DMS 273 treated with DMSO at 0.1 percent for 48 hours (cell line): ENCODE measurements around the gene TBC1D1.

Source experiments
- DNase-seq: peaks from one replicate; lab custom pipeline; 2025; lab: John Stamatoyannopoulos, UW

Gene TBC1D1, protein sequence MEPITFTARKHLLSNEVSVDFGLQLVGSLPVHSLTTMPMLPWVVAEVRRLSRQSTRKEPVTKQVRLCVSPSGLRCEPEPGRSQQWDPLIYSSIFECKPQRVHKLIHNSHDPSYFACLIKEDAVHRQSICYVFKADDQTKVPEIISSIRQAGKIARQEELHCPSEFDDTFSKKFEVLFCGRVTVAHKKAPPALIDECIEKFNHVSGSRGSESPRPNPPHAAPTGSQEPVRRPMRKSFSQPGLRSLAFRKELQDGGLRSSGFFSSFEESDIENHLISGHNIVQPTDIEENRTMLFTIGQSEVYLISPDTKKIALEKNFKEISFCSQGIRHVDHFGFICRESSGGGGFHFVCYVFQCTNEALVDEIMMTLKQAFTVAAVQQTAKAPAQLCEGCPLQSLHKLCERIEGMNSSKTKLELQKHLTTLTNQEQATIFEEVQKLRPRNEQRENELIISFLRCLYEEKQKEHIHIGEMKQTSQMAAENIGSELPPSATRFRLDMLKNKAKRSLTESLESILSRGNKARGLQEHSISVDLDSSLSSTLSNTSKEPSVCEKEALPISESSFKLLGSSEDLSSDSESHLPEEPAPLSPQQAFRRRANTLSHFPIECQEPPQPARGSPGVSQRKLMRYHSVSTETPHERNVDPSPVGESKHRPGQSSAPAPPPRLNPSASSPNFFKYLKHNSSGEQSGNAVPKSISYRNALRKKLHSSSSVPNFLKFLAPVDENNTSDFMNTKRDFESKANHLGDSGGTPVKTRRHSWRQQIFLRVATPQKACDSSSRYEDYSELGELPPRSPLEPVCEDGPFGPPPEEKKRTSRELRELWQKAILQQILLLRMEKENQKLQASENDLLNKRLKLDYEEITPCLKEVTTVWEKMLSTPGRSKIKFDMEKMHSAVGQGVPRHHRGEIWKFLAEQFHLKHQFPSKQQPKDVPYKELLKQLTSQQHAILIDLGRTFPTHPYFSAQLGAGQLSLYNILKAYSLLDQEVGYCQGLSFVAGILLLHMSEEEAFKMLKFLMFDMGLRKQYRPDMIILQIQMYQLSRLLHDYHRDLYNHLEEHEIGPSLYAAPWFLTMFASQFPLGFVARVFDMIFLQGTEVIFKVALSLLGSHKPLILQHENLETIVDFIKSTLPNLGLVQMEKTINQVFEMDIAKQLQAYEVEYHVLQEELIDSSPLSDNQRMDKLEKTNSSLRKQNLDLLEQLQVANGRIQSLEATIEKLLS (N-terminal part only)

DNA sequence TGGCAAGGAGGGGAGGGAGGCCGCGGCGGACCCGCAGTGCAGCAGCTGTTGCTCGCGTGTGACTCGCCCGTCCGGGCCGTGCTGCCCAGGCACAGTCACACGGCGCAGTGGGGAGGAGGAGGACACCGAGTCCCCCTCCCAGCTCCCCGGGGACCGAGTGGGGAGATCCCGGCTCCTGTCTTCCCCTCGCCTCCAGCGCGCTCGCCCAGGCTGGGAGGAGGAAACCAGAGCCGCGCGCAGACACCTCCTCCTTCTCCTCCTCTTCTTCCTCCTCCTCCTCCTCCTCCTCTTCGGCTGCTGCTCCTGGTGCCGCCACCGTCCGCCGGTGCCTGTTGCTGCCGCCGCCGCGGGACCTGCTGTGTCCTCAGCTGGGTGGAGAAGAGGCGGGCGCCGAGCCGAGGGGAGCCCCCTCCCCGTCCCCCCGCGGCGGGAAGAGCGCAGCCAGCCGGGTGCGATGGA lies at the start of gene TBC1D1:
Gene TBC1D1 (plus strand): TSS at position 284 of the 459 bp plus-strand sequence. CDS start 11,012 bp downstream, outside the sequence.
- no peak for DNase-seq

DNA sequence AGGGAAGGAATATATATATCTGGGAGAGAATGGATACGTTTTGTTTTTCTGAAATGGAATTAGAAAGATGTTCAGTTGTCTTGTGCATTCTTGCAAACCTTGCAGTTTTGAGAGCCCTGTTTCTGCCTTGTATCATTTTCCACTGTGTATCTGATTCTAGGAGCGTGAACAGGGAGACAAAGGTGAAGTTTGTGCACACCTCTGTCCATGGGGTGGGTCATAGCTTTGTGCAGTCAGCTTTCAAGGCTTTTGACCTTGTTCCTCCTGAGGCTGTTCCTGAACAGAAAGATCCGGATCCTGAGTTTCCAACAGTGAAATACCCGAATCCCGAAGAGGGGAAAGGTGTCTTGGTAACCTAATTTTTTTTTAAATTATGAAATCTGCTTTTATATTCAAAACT lies 46.7 kb upstream of the TBC1D1 start:
- DNase-seq = no peak

DNA sequence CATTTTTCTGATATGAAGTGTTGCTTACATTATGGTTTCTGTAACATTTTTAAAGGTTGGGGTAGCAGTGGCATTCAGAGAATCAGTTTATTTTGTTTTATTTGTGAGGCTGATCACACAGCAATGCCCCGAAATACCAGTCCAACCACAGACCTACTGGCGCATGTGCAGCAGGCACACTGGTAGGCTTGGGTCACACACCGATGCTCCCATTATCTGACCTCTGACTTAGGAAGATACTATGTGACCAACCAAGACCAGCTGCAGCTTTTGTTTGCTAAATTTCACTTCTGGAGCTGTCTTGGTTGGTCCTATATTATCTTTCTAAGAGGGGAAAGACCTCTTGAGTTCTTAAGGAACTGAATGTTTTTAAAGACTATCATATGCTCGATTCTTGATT lies 45.7 kb upstream of the TBC1D1 start:
- no peak for DNase-seq

DNA sequence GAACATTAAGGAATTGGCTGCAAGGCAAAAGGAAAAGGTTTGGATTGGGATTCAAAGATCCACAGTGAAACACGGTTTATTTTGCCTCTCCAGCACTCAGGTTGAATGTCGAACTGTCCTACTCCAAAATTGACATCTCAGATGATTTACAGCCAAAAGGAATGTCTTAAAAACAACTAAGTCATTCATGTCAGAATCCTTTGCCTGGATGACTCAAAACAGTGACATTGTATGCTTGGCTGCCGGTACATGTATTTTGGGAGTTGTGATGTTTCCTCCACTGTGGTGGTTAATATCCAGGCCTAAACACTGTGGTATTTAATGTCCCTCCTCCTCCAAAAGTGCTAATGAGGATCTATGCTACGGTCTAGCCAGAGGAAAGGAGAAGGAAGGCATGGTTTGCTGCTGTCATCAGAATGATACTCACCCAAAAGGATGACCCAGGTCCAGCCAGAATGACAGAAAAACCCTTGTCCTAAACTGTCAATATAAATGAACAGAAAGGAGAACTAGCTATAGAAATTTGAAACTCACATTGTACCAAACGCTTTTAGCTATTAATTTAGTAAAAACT lies 43.5 kb upstream of the TBC1D1 start:
- no peak for DNase-seq

DNA sequence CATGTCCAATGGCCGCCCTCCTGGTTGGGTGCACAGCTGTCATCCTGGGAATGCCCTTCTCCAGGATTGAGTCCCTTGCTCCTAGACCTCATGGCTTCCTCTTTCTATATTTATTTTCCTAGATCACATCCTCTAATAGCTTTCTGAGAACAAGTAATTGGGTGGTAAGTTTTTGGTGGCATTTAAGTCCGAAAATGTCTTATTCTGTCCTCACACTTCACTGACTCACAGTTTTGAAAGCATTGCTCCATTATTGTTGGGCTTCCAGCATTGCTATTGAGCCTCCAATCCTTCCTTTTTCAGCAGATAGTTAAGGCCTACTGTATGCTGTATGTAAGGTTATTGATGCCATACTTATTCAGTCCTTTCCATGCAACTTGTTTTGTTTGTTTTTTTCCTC lies 38.5 kb upstream of the TBC1D1 start:
- no peak for DNase-seq

DNA sequence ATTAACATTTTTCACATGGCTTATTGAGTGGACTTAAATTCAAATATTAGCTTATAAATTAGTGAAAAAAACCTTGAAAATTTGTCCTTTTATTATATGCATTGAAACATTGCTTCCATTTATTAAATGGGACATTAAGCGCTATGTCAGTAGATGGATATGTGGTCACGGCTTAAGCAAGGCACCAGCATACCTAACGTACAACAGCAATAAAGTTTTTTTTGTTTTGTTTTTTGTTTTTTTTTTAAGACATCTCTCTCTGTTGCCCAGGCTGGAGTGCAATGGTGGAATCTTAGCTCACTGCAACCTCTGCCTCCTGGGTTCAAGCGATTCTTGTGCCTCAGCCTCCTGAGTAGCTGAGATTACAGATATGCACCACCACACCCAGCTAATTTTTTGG lies 32.8 kb upstream of the TBC1D1 start:
- no peak for DNase-seq

DNA sequence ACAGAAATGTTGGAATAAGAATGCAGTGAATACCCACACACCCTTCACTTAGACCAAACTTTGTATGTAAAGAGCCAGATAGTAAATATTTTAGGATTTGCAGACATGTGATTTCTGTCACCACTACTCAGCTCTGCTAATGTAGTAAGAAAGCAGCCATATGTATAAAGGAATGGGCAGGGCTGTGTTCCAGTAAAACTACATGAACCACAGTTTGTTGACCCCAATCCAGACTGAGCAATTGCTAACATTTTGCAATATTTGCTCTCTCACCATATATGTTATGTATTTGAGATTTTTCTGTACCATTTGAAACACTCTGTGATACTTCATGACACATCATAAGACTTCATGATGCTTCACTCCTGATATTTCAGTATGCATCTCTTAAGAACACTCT lies 32.0 kb upstream of the TBC1D1 start:
- no peak for DNase-seq

DNA sequence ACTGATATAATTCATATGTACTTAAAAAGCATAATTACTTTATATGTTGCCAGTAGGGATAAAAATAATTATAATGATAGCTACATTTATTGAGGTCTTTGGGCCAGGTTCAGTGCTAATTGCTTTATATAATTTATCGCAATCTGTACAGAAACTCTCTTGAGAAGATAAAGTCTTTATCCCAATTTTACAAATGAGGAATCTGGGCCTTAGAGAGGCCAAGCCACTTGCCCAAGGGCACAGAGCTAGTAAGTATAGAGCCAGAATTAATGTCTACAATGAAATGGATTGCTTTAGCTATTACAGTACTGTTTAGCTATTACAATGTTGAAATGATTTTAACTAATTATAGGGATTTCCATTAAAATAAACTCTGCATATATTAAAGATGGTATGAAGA lies 30.6 kb upstream of the TBC1D1 start:
- no peak for DNase-seq

DNA sequence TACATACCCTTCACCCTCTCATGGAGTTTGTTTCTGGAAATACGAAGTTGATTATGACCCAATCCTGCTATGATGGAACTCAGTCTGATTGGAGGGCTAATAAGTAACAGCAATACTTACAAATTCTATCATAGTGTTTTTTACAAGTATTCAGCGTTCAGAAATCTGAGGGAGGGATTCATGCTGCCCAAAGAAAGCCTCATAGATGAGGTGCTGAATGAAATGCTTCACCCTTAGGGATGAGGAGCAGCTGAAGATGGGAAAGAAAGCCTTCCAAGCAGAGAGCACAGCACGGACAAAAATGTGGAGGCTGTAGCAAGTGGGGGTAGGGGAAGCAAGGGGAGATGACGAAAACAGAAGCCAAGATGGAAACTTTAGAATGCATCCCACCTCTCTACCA lies 27.9 kb upstream of the TBC1D1 start:
- no peak for DNase-seq

DNA sequence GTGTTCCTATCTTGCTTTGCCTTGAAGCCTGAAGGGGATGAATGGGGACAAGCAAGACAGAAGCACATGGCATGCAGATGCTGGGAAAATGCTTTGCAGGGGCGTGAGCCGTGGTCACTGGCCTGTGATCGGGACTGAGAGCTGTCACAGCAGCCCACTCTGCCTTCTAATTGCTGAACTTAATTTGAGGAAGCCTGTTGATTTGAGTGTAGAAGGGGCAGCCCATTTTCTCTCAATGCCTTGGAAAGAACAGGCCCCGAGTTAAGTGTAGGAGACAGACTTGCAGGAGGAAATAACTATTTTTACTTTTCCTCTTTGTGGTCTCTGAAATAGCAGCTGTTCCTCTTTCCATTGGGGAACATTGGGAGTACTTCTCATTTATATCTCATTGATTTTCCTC lies 26.1 kb upstream of the TBC1D1 start:
- no peak for DNase-seq

DNA sequence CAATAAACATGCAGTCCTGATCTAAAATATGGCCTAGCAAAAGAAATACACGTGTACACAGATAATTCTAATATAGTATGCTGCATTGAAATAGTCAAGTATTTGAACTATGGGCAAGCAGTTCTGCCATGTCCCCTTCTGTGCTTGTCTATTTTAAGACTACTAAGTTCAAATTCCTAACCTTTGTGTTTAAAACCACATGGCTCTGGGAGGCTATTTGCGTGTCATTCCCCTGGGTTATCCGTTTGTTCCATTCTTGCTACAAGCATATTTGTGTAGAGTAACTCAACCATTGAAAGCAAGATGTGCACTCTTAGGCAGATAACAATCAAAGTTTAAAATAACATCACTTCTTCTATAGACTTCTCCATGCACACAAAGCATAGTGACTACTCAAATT lies 25.4 kb upstream of the TBC1D1 start:
- DNase-seq = no peak

DNA sequence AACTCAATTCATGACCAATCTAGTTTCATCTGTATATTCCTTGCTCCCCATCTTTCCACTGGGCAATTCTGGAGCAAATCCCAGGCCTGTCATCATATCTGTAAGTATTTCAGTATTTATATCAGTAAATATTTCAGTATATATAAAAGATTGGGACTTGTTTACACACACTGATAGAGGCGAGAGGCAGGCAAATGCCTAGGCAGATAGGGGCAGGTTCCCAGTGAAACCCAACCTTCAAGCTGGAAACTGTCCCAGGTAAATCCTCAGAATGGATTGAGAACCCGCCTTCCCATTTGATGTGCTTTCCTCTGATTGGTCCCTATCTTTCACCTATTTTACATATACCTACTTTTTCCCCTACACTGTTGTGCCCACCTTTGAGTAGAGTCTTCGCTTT lies 23.8 kb upstream of the TBC1D1 start:
- no peak for DNase-seq

DNA sequence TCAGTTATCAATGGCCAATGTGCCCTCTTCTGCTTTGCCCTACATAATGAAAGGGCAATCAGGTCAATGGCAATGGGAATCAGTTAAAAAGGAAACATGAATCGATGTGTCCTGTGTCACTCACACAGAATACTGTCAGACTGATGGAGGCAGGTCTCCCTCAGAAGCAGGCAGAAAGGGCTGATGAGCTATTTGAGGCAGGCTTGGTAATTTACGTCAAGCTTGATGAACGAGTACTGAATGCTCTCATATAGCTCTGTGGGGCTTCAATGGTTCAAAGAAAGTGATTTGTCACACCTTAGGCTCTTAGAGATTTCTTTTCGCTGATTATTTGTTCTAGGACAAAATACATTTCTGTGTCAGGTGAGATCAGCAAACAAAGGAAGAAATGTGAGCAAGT lies 22.6 kb upstream of the TBC1D1 start:
- no peak for DNase-seq

DNA sequence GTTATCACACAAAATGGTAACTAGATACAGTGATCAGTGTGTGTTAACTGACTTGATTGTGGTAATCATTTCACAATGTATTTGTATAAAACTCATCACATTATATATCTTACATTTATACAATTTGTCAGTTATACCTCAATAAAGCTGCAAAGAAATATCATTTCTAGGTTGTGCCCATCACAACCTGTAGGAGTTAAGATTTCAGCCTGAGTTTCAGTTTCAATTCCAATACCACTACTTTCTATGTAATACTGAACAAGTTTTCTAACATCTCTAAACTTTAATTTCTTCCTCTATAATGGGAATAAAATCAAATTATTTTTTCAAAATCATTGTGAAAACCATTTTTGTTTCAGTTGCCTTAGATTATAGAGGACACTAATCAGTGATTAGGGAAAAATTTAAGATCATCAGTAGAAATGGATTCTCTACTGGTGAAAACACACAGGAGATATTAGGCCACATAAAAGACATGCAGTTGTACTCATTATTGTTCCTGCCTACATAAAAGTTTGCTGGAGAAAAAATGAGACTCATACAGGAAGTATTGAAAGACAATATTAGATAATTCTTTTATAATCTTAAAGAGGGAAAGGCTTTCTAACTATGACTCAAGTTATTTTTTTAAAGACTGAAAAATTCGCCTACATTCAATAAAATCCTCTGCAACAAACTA lies 18.4 kb upstream of the TBC1D1 start:
- DNase-seq = no peak

DNA sequence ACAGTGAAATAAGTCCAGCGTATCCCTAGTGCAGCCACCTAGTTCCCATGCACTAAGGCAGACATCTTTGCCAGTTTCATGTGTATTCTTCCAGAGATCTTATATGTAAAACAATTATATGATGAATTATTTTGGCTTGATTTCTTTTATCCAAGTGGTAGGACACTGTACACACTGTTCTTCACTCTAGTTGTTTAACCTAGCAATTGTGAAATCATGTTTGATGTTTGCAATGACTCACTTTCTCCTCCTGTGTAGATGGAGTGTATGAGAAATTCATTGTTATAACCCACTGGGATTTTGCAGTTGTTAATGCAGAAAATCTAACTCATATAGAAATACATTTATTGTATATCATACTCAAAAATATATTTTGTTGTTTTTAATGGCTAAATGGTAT lies 17.5 kb upstream of the TBC1D1 start:
- no peak for DNase-seq

DNA sequence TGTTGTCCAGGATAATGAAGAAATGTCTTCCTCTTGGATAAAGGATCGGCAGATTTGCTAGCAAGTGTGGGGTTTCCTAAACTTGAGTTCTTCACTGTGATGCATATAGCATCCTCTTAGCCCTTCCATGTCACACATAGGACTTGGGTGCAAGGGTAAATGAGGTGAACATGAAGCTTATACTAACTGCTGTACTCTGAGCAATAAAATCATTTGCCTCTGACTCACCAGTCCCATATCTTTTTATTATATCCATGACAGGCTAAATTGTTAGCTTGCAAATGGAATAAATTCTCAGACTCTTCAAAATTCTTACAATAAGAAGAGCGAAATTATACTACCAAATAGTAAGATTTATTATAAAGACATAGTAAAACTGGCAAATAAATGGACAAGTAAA lies 14.7 kb upstream of the TBC1D1 start:
- DNase-seq = no peak

DNA sequence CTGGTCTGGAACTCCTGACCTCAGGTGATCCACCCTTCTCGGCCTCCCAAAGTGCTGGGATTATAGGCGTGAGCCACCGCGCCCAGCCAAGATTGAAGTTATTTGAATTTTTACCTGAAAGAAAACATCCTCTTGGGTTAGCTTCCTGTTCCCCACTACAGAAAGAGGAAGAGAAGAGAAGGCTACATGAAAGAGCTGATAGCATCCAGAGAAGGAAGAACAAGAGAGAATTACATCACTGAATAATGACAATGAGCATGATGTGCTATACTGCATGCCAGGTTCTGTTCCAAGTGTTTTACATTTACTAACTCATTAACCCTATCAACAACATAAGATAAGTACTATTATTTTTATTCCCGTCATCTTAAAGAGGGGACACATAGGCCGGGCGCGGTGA lies 11.5 kb upstream of the TBC1D1 start:
- DNase-seq = no peak

DNA sequence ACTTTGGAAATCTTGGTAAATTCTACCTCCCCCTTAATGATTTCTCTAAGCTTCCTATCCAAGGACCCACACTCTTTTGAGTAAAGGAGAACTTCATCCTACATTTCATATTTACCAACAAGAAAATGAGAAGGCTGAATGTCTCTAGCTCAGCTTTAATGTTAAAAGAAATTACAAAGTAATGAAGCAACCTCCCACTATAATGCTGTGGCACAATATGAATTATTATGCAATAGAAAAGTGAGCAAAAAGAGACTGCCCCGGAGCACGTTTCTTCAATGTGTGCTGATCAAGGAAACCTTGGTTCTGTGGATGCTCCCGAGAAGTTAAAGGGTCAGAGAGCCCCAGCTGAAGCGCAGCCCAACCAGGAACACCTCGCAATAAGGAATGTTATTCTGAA lies 9.1 kb upstream of the TBC1D1 start:
- DNase-seq = no peak

DNA sequence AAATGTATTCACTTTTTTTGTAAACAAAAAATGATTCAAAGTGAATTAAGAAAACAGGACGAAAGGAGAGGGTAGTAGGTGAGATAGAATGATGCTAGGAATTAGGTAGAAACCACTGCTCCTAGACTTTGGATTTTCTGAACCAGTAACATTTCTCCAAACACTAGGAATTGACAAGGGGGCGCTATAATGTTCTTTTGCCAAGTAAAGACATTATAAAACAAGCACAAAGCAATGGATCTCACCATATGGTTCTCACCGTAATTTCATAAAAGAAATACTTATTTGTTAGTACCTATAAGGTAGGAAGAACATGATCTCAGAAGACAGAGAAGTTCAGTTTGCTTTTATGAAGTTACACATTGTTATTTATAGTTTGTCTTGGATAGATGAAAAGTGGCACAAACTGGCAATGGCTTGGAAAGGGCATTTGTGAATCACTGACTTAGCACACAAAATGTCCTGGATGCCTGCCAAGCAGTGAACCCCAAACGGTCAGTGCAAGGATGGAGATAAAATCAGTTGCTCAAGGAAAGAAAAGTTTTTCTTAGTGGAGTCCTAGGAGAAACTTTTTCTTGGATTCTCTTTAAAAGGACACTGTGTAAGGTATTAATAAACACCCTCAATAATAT lies 8.1 kb upstream of the TBC1D1 start:
- no peak for DNase-seq

DNA sequence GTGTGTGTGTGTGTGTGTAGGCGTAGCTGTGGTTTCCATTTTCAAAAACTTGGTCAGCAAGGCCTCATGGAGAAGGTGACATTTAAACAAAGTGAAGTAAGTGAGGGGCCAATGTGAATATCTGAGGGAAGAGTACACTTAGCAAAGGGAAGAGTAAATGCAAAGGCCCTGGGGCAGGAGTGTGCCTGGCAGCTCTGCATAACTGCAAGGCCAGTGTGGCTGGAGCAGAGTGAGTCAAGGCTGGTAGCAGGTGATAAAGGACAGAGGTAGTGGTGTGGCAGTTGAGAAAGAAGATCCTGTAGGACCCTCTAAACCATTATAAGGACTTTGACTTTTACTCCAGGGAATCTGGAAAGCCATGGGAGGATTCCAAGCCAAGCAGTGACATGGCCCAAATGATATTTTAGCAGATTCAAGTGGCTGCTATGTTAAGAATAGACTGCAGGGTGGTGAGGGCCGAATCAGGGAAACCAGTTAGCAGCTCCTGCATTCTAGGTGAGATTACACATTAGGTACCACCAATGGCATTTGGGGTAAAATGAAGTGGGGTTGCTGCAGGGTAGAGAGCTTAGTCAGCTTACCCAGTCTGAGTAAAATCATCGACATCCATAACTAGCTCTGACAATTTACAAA lies 5.9 kb upstream of the TBC1D1 start:
- DNase-seq = no peak

DNA sequence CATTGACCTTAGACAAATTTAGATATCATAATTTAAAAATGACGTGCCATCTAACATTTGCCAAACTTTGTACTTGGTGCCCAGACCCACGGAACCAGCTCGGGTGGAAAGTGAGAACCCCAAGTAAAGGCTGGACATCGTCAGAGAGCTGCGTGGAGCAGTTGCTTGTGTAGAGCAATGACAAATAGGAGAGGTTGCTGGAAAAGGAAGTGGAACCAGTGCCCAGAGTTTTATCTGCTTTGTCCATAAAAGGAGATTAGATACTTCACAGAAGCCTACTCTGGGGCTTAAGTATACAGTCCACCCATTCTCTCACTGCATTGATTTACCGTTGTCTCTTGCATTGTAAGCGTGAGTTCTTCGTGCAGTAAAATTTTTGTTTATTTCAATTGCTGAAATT lies 5.4 kb upstream of the TBC1D1 start:
- no peak for DNase-seq
